Mucosa of rectum (tissue), 2 donors: ENCODE results near the gene LPO.

Source experiments
- H3K27ac ChIP-seq, 2 donors: one replicate each; pipeline ENCODE4 v1.7.0; 2013; ENCODE audit warnings: inconsistent platforms in 2 of 2, low read depth in 2 of 2, low read length in 2 of 2
- H3K27me3 ChIP-seq, 2 donors: one replicate each; pipeline ENCODE4 v1.7.0; 2013; ENCODE audit warnings: low read length in 2 of 2; ENCODE audit not compliant: control insufficient read depth in 2 of 2, insufficient read depth in 2 of 2
- H3K36me3 ChIP-seq, 2 donors: one replicate each; pipeline ENCODE4 v1.7.0; 2013; ENCODE audit warnings: low read length in 2 of 2; ENCODE audit not compliant: control insufficient read depth in 2 of 2, insufficient read depth in 2 of 2
- H3K4me1 ChIP-seq, 2 donors: one replicate each; pipeline ENCODE4 v1.7.0; 2013; ENCODE audit warnings: low read length in 2 of 2, mild to moderate bottlenecking in 1 of 2; ENCODE audit not compliant: control insufficient read depth in 2 of 2, insufficient read depth in 2 of 2
- H3K4me3 ChIP-seq, 2 donors: one replicate each; pipeline ENCODE4 v1.7.0; 2013; ENCODE audit warnings: low read length in 2 of 2
- H3K9ac ChIP-seq, 2 donors: one replicate each; pipeline ENCODE4 v1.7.0; 2013; ENCODE audit warnings: low read length in 2 of 2, low read depth in 1 of 2, mild to moderate bottlenecking in 1 of 2
- H3K9me3 ChIP-seq, 2 donors: one replicate each; pipeline ENCODE4 v1.7.0; 2013; ENCODE audit warnings: low read length in 2 of 2; ENCODE audit not compliant: control insufficient read depth in 2 of 2
- donor health status: healthy.
- donor health status: Normal muscosa, but diverticular disease.

The LPO gene

DNA sequence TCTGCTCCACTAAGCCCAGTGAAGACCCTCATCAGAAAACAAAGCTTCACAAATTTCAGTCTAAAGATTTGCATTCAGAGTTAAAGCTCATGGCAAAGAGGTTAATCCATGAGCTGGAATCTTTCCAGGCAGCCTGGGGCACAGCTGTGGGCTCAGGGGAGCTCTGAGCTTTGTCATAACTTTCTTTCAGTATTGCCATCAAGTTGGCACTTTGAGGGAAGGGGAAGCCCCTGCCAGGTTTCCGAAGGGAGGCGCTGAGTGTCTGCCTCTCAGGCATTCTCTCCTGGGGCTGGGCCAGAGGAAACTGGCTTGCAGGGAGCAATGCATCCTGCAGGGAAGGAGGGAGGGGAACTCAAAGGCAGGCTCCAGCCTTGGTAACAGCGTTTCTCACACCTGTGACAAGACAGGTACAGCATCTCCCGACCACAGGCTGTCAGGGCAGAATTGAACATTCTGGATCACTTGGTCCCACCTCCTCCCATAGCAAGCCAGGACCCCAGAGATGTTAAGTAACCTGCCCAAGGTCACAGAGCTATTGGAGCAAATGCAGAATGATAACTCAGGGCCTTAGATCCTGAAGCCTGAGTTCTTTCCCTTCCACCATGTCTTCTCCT, 3.9 kb downstream of the LPO start:
- Histone ChIP-seq H3K9me3 (no peaks in the 10 kb centered on the region), H3K27me3 (peaks cover 15 to 19% of the 10 kb centered on the region in 2 donors), H3K4me3 (no peak overlapping the region), H3K27ac (no peak overlapping the region), H3K4me1 (no peaks in the 10 kb centered on the region), H3K9ac (no peak overlapping the region), H3K36me3 (no peaks in the 10 kb centered on the region)

DNA sequence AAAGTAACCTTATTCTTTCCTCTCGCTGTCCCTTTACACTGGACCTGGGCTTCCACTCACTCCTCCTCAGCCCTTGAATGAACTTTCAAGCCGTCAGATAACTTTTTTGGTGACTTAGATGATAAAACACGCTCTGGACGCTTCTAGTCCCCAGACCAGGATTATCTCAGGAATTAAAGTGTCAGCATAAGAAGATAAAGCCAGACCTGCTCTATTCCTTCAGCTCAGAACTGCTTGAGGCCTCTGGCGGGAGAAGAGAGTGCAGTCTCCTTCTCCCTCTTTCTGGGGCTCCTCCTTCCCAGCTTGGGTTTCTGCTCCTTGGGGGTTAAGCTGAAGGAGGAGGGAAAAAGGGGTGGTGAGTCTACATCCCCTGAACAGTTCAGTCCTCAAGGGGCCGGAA, 6.6 kb downstream of the LPO start:
- H3K9me3 ChIP-seq = no peaks in the 10 kb centered on the region
- H3K4me3 ChIP-seq = no peak overlapping the region
- peaks cover 18 to 27% of the 10 kb centered on the region in 2 donors for H3K27me3 ChIP-seq
- peaks cover 0 to 5% of the 10 kb centered on the region in 2 donors for H3K4me1 ChIP-seq
- no peaks in the 10 kb centered on the region for H3K36me3 ChIP-seq
- no peak overlapping the region for H3K9ac ChIP-seq
- no peak overlapping the region for H3K27ac ChIP-seq

DNA sequence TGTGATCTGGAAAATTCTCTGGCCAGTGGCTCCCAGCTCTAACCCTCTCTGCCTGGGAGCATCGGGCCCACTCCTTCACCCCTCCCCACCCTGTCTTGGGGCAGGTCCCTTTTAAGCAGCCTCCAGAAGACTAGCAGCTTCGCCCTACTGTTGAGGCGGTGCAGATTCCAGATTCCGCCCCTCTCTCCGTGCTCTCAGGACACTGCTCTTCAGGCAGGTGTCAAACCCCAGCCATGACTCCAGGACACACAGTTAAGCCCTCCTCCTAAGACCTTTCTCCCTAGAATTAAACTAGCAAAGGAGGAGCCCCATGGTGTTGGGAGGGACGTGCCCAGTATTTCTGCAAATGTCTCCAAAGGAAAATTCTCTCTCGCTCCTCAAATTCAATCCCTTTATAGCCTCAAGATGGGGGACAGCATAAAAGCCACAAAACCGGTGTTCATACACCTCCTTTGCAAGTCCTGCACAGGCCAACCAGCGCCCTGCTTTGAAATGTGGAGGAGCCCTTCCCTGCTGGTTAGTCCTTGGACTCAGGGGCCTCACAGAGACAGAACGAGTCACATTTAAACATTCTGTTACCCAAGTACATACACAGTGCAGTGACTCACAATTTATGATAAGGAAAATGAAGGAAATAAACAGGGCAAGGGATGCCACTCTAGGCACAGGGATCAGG, 7.2 kb downstream of the LPO start:
- Histone ChIP-seq H3K36me3 (no peaks in the 10 kb centered on the region), H3K9me3 (no peaks in the 10 kb centered on the region), H3K9ac (no peak overlapping the region), H3K27ac (no peak overlapping the region), H3K27me3 (peaks cover 18 to 34% of the 10 kb centered on the region in 2 donors), H3K4me1 (peaks cover 0 to 5% of the 10 kb centered on the region in 2 donors), H3K4me3 (no peak overlapping the region)

- no peaks in the 10 kb centered on the region for H3K36me3 ChIP-seq
- H3K4me1 ChIP-seq = peaks cover 0 to 5% of the 10 kb centered on the region in 2 donors
- no peak overlapping the region for H3K9ac ChIP-seq
- no peak overlapping the region for H3K27ac ChIP-seq
- H3K9me3 ChIP-seq = no peaks in the 10 kb centered on the region
- H3K27me3 ChIP-seq = peaks cover 18 to 35% of the 10 kb centered on the region in 2 donors
- H3K4me3 ChIP-seq = no peak overlapping the region
These were observed 7.8 kb downstream of the LPO start for GRCh38 chr17:58246104-58246740.

DNA sequence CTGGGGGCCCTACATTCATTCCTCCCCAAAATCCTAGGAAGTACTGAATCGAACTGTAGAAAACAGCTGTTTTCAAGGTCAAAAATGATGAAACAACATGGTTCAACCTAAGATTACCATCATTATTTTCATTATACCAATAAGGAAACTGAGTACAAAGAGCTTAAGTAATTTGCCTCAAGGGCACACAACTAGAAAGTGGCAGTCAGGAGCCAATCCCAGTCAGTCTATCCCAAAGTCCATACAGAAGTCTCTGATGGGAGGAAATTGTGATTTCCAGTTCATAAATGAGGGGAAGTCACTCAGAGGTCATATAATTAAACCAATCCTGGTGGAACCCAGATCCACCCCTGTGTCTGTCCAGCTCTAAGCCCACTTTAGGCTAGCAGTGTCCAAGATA, 8.4 kb downstream of the LPO start:
- H3K9me3 ChIP-seq = no peaks in the 10 kb centered on the region
- H3K4me1 ChIP-seq = peaks cover 0 to 5% of the 10 kb centered on the region in 2 donors
- H3K27ac ChIP-seq = no peak overlapping the region
- no peak overlapping the region for H3K9ac ChIP-seq
- H3K27me3 ChIP-seq = peaks cover 18 to 30% of the 10 kb centered on the region in 2 donors
- H3K36me3 ChIP-seq = no peaks in the 10 kb centered on the region
- H3K4me3 ChIP-seq = no peak overlapping the region

DNA sequence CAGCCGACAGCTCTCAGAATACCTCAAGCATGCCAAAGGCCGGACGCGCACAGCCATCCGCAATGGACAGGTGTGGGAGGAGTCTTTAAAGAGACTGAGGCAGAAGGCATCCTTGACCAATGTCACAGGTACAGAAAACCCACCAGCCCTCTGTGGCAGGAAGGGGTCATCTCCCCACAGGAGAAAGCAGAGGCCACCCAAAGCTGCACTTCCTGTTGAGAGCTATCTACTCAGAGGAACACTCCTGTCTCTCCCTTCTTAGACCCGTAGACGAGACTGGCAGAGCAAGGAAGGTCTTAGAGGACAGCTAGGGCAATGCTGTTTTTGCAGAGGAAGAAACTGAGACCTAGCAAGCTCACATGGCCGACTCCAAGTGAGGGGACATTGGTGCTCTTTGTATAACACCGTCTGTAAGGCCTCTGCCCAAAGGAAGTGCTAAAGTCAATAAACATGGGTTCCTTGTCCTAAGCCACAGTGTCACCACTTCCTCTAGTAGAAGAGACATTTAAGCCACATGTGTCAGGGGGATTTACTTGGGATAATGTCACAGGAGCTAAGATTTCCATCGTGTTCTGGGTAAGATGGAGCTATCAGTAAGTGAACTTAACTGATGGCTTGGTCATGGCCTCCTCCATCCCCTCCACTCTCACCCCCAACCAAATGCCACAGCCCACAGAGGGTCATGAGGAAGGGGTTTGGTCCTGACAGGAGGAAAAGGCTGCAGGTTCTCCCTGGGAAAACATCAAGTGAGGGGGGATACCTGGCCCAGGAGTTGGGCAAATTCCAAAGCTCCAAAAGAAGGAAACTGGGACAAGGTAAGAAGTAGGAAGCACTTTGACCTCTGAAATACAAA, 9.4 kb downstream of the LPO start:
- Histone ChIP-seq H3K4me1 (peaks cover 0 to 5% of the 10 kb centered on the region in 2 donors), H3K27ac (no peak overlapping the region), H3K9ac (no peak overlapping the region), H3K9me3 (no peaks in the 10 kb centered on the region), H3K36me3 (no peaks in the 10 kb centered on the region), H3K4me3 (no peak overlapping the region), H3K27me3 (peaks cover 12 to 23% of the 10 kb centered on the region in 2 donors)

- peaks cover 0 to 5% of the 10 kb centered on the region in 2 donors for H3K4me1 ChIP-seq
- no peaks in the 10 kb centered on the region for H3K9me3 ChIP-seq
- no peak overlapping the region for H3K27ac ChIP-seq
- H3K27me3 ChIP-seq = peaks cover 7 to 22% of the 10 kb centered on the region in 2 donors
- no peak overlapping the region for H3K9ac ChIP-seq
- H3K4me3 ChIP-seq = no peak overlapping the region
- no peaks in the 10 kb centered on the region for H3K36me3 ChIP-seq
These were observed 10.5 kb downstream of the LPO start for GRCh38 chr17:58248955-58249269.

- H3K27me3 ChIP-seq = peaks cover 7 to 22% of the 10 kb centered on the region in 2 donors
- H3K4me1 ChIP-seq = peaks cover 0 to 5% of the 10 kb centered on the region in 2 donors
- no peak overlapping the region for H3K27ac ChIP-seq
- H3K4me3 ChIP-seq = peak overlapping the region; percentile 59
- no peaks in the 10 kb centered on the region for H3K9me3 ChIP-seq
- H3K9ac ChIP-seq = peak overlapping the region in 1 of 2 donors; percentile 6
- H3K36me3 ChIP-seq = no peaks in the 10 kb centered on the region
These were observed 11.1 kb downstream of the LPO start for GRCh38 chr17:58249270-58250133.

GRCh38 chr17:58250344-58251011, 12.1 kb downstream of the LPO start:
- Histone ChIP-seq H3K27me3 (peaks cover 10 to 22% of the 10 kb centered on the region in 2 donors), H3K4me3 (no peak overlapping the region), H3K9me3 (no peaks in the 10 kb centered on the region), H3K36me3 (no peaks in the 10 kb centered on the region), H3K4me1 (peaks cover 0 to 5% of the 10 kb centered on the region in 2 donors), H3K9ac (no peak overlapping the region), H3K27ac (no peak overlapping the region)
